HCT116 (cell line): ENCODE measurements around the gene PFN2.
"Not testable (repeated sequence)": the region's sequence is repeated elsewhere in the genome, so short reads cannot be mapped to it uniquely, and the experiment has no call there.

Experiments
- CBX3 ChIP-seq: IDR thresholded peaks from 2 replicates; pipeline ENCODE4 v1.6.1; 2012; ENCODE audit warnings: low read depth
- CTCF ChIP-seq, 3 experiments: fragments of 200-600 bp in 1 of 3; sonication (generic) in 1 of 3; IDR thresholded peaks in 2 of 3; conservative IDR thresholded peaks in 1 of 3; 2 replicates each; pipeline ENCODE4 v1.5.1; 2012 to 2017; ENCODE audit warnings: low read depth in 2 of 3, low read length in 2 of 3, antibody characterized with exemption in 1 of 3, borderline replicate concordance in 1 of 3, control low read depth in 1 of 3, mild to moderate bottlenecking in 1 of 3, mixed read lengths in 1 of 3, mixed run types in 1 of 3, moderate library complexity in 1 of 3; ENCODE audit not compliant: insufficient read depth in 1 of 3
- EZH2 ChIP-seq: fragments of 200-600 bp; sonication (generic); IDR thresholded peaks from 2 replicates; pipeline ENCODE4 v1.6.1; 2017; ENCODE audit warnings: antibody characterized with exemption, mixed run types
- EZH2phosphoT487 ChIP-seq: fragments of 200-600 bp; IDR thresholded peaks from 2 replicates; pipeline ENCODE4 v1.6.1; 2018; ENCODE audit warnings: antibody characterized with exemption, borderline replicate concordance
- JUND ChIP-seq: IDR thresholded peaks from 2 replicates; pipeline ENCODE4 v1.6.1; 2012
- POLR2A ChIP-seq: IDR thresholded peaks from 2 replicates; pipeline ENCODE4 v1.7.0; 2011; ENCODE audit warnings: borderline replicate concordance; ENCODE audit not compliant: insufficient read depth, insufficient read length; ENCODE audit errors: extremely low read depth
- POLR2AphosphoS5 ChIP-seq: IDR thresholded peaks from 2 replicates; pipeline ENCODE4 v1.6.1; 2011; ENCODE audit warnings: mild to moderate bottlenecking, low read depth, low read length, moderate library complexity
- SIN3A ChIP-seq: IDR thresholded peaks from 2 replicates; pipeline ENCODE4 v1.6.1; 2012; ENCODE audit warnings: low read depth
- SP1 ChIP-seq: IDR thresholded peaks from 2 replicates; pipeline ENCODE4 v1.6.1; 2012; ENCODE audit warnings: low read depth
- TCF7L2 ChIP-seq: IDR thresholded peaks from 2 replicates; pipeline ENCODE4 v1.7.0; 2011; ENCODE audit warnings: borderline replicate concordance, inconsistent platforms; ENCODE audit not compliant: insufficient read depth, insufficient read length; ENCODE audit errors: extremely low read depth
- ZBTB33 ChIP-seq: IDR thresholded peaks from 2 replicates; pipeline ENCODE4 v1.6.1; 2011; ENCODE audit warnings: mild to moderate bottlenecking, low read length, moderate library complexity; ENCODE audit not compliant: insufficient replicate concordance; ENCODE audit errors: extremely low read depth
- TF ChIP-seq, protein P1 (sequence below): IDR thresholded peaks from 2 replicates; pipeline ENCODE4 v1.6.1; 2012; ENCODE audit warnings: low read depth

DNA sequence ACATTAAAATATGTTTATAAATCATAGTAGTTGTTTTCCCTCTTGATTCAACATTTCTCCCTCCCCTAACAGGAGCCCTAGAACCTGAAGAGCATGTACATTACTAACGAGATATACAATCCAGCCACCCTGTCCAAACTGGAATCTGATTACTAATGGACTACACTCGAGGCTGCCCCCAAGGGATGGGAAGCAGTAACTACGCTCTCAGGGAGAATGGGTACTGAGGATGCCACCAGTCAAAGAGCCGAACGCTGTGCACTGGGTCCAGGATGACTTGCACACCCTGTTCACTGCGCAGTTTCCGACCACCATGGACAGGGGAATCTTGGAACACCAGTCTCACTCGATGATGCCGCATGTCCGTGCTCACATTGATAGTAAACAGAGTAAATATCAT is 11.3 kb upstream of the PFN2 start:
- TF ChIP-seq SIN3A; EZH2; POLR2A; SP1; CTCF (IDR thresholded peaks at IDR 0.05 in 2 of 3, conservative IDR thresholded peaks at IDR 0.05 in 1 of 3; ENCODE audit: borderline replicate concordance in 1 of 3, insufficient read depth in 1 of 3, low read depth in 2 of 3, low read length in 2 of 3); POLR2AphosphoS5; EZH2phosphoT487; ZBTB33; TCF7L2; CBX3; JUND: not testable (repeated sequence)
- TF ChIP-seq, protein P1, sequence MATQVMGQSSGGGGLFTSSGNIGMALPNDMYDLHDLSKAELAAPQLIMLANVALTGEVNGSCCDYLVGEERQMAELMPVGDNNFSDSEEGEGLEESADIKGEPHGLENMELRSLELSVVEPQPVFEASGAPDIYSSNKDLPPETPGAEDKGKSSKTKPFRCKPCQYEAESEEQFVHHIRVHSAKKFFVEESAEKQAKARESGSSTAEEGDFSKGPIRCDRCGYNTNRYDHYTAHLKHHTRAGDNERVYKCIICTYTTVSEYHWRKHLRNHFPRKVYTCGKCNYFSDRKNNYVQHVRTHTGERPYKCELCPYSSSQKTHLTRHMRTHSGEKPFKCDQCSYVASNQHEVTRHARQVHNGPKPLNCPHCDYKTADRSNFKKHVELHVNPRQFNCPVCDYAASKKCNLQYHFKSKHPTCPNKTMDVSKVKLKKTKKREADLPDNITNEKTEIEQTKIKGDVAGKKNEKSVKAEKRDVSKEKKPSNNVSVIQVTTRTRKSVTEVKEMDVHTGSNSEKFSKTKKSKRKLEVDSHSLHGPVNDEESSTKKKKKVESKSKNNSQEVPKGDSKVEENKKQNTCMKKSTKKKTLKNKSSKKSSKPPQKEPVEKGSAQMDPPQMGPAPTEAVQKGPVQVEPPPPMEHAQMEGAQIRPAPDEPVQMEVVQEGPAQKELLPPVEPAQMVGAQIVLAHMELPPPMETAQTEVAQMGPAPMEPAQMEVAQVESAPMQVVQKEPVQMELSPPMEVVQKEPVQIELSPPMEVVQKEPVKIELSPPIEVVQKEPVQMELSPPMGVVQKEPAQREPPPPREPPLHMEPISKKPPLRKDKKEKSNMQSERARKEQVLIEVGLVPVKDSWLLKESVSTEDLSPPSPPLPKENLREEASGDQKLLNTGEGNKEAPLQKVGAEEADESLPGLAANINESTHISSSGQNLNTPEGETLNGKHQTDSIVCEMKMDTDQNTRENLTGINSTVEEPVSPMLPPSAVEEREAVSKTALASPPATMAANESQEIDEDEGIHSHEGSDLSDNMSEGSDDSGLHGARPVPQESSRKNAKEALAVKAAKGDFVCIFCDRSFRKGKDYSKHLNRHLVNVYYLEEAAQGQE, result not testable (repeated sequence)
